H1 (cell line): Measurements from ENCODE around the gene MPRIP. TPM values are rescaled to one million over a fixed set of nuclear protein-coding genes. Genes with fewer than 3 reads are reported as not detected.

Experiments
- CTCF ChIA-PET: fragments of 300-600 bp; sonication (Branson Sonifier 250); formaldehyde crosslinking; loops from one replicate; lab custom pipeline; 2021; ENCODE audit not compliant: partially characterized antibody; lab: Charles Lee
- POLR2A ChIA-PET: fragments of 300-600 bp; sonication (Branson Sonifier 250); formaldehyde crosslinking; loops from one replicate; lab custom pipeline; 2021; ENCODE audit warnings: inconsistent platforms; ENCODE audit not compliant: partially characterized antibody; lab: Charles Lee
- DNase-seq, 2 experiments: peaks; one replicate each; pipeline versions ENCODE4 v3.0.0 to v3.0.0-alpha.2; 2010 to 2022; ENCODE audit warnings: low spot score in 2 of 2, low read depth in 1 of 2, mixed read lengths in 1 of 2
- FAIRE-seq: peaks from 2 replicates; lab custom pipeline; 2011; peaks lifted over from hg19 to GRCh38; lab: Jason Lieb, UNC
- H2AFZ ChIP-seq: 2 replicates; pipeline ENCODE4 v1.8.1; 2012; ENCODE audit warnings: low read length, inconsistent platforms
- H2AK5ac ChIP-seq: 2 replicates; pipeline ENCODE4 v1.6.1; 2013; ENCODE audit warnings: low read depth, low read length
- H2BK120ac ChIP-seq: replicated peaks from 2 replicates; pipeline ENCODE3; 2013; ENCODE audit warnings: low read depth, low read length, inconsistent platforms
- H2BK12ac ChIP-seq: 2 replicates; pipeline ENCODE4 v1.6.1; 2013; ENCODE audit warnings: low read depth, low read length
- H2BK15ac ChIP-seq: 2 replicates; pipeline ENCODE4 v1.6.1; 2013; ENCODE audit warnings: low read length
- H2BK20ac ChIP-seq: 2 replicates; pipeline ENCODE4 v1.6.1; 2013; ENCODE audit warnings: low read length
- H2BK5ac ChIP-seq: 2 replicates; pipeline ENCODE4 v1.6.1; 2013; ENCODE audit warnings: low read depth, low read length
- H3K14ac ChIP-seq: 2 replicates; pipeline ENCODE4 v1.6.1; 2013; ENCODE audit warnings: inconsistent platforms; ENCODE audit not compliant: insufficient read length
- H3K18ac ChIP-seq: 2 replicates; pipeline ENCODE4 v1.6.1; 2013; ENCODE audit warnings: low read length; ENCODE audit errors: extremely low read depth
- H3K23ac ChIP-seq: 2 replicates; pipeline ENCODE4 v1.6.1; 2013; ENCODE audit warnings: inconsistent platforms; ENCODE audit not compliant: insufficient read length
- H3K23me2 ChIP-seq: 2 replicates; pipeline ENCODE4 v1.6.1; 2013; ENCODE audit warnings: low read depth, low read length
- H3K27ac ChIP-seq: 2 replicates; pipeline ENCODE4 v1.6.1; 2011; ENCODE audit warnings: low read depth, low read length, inconsistent platforms
- H3K27me3 ChIP-seq, 4 experiments: replicated peaks in 1 of 4; 1 replicate in 1 of 4; 2 replicates in 3 of 4; pipeline versions ENCODE4 v1.6.1 to v1.8.1; 2011 to 2013; ENCODE audit warnings: low read length in 3 of 4, mild to moderate bottlenecking in 3 of 4, inconsistent platforms in 2 of 4, mixed read lengths in 2 of 4, moderate library complexity in 1 of 4; ENCODE audit not compliant: control insufficient read depth in 3 of 4, insufficient read depth in 3 of 4; ENCODE audit errors: extremely low read depth in 1 of 4
- H3K36me3 ChIP-seq, 4 experiments: 2 replicates each; pipeline versions ENCODE4 v1.6.1 to v1.8.1; 2011 to 2013; ENCODE audit warnings: mild to moderate bottlenecking in 4 of 4, low read length in 3 of 4, moderate library complexity in 2 of 4, control low read depth in 1 of 4, inconsistent platforms in 1 of 4; ENCODE audit not compliant: insufficient read depth in 4 of 4, control insufficient read depth in 2 of 4
- H3K4ac ChIP-seq: replicated peaks from 2 replicates; pipeline ENCODE3; 2013; ENCODE audit warnings: low read length, low read depth, mixed read lengths, inconsistent platforms; ENCODE audit not compliant: insufficient read length
- H3K4me1 ChIP-seq, 4 experiments: replicated peaks in 1 of 4; 1 replicate in 1 of 4; 2 replicates in 3 of 4; pipeline versions ENCODE4 v1.6.1 to v1.8.1; 2011 to 2013; ENCODE audit warnings: low read length in 3 of 4, inconsistent platforms in 2 of 4, mixed read lengths in 1 of 4; ENCODE audit not compliant: insufficient read depth in 4 of 4, control insufficient read depth in 3 of 4
- H3K4me2 ChIP-seq, 2 experiments: 2 replicates each; pipeline versions ENCODE4 v1.6.1 to v1.8.1; 2011 to 2013; ENCODE audit warnings: low read depth in 2 of 2, low read length in 2 of 2, control low read depth in 1 of 2, inconsistent platforms in 1 of 2, mild to moderate bottlenecking in 1 of 2; ENCODE audit not compliant: insufficient read depth in 1 of 2
- H3K4me3 ChIP-seq, 4 experiments: fragments of 200-600, 300-600 bp in 1 of 4; sonication (generic), shearing (Covaris generic), sonication (Bioruptor Twin) in 1 of 4; 2 replicates each; pipeline versions ENCODE4 v1.5.1 to v1.8.1; 2011 to 2016; ENCODE audit warnings: low read length in 4 of 4, low read depth in 3 of 4, control low read depth in 2 of 4, inconsistent platforms in 2 of 4, mild to moderate bottlenecking in 2 of 4, mixed read lengths in 1 of 4, moderate library complexity in 1 of 4; ENCODE audit not compliant: insufficient read depth in 2 of 4; ENCODE audit errors: extremely low read depth in 1 of 4
- H3K56ac ChIP-seq: replicated peaks from 2 replicates; pipeline ENCODE3; 2013; ENCODE audit warnings: low read depth, mild to moderate bottlenecking, mixed read lengths, low read length, inconsistent platforms; ENCODE audit not compliant: insufficient read length
- H3K79me1 ChIP-seq: 2 replicates; pipeline ENCODE4 v1.6.1; 2013; ENCODE audit warnings: low read depth, low read length, control low read depth
- H3K79me2 ChIP-seq, 2 experiments: 2 replicates each; pipeline versions ENCODE4 v1.6.1 to v1.8.1; 2012 to 2013; ENCODE audit warnings: low read length in 2 of 2, mild to moderate bottlenecking in 2 of 2, inconsistent platforms in 1 of 2; ENCODE audit not compliant: insufficient read depth in 2 of 2, control insufficient read depth in 1 of 2
- H3K9ac ChIP-seq, 4 experiments: replicated peaks in 1 of 4; 1 replicate in 1 of 4; 2 replicates in 3 of 4; pipeline versions ENCODE4 v1.6.1 to v1.8.1; 2011 to 2013; ENCODE audit warnings: low read depth in 3 of 4, low read length in 3 of 4, control low read depth in 2 of 4, mild to moderate bottlenecking in 2 of 4, moderate library complexity in 2 of 4, inconsistent platforms in 1 of 4; ENCODE audit errors: extremely low read depth in 1 of 4
- H3K9me3 ChIP-seq, 2 experiments: 2 replicates each; pipeline versions ENCODE4 v1.6.1 to v1.8.1; 2012 to 2013; ENCODE audit warnings: mild to moderate bottlenecking in 2 of 2, moderate library complexity in 2 of 2, control low read depth in 1 of 2, inconsistent platforms in 1 of 2, low read depth in 1 of 2, low read length in 1 of 2, mixed read lengths in 1 of 2; ENCODE audit not compliant: insufficient read depth in 2 of 2
- H4K20me1 ChIP-seq, 2 experiments: replicated peaks in 1 of 2; 2 replicates each; pipeline versions ENCODE3 to v1.8.1; 2011 to 2013; ENCODE audit warnings: inconsistent platforms in 2 of 2, low read length in 2 of 2, mild to moderate bottlenecking in 1 of 2; ENCODE audit not compliant: insufficient read depth in 2 of 2, control insufficient read depth in 1 of 2
- H4K5ac ChIP-seq: 2 replicates; pipeline ENCODE4 v1.6.1; 2013; ENCODE audit warnings: low read length, low read depth, mixed read lengths, inconsistent platforms; ENCODE audit not compliant: insufficient read length
- H4K8ac ChIP-seq: 2 replicates; pipeline ENCODE4 v1.8.0; 2013; ENCODE audit warnings: mild to moderate bottlenecking, moderate library complexity, low read length, inconsistent platforms; ENCODE audit not compliant: insufficient read depth; ENCODE audit errors: extremely low read depth
- H4K91ac ChIP-seq: replicated peaks from 2 replicates; pipeline ENCODE3; 2013; ENCODE audit warnings: low read length, mixed read lengths, inconsistent platforms; ENCODE audit not compliant: insufficient read length
- CBX5 ChIP-seq: fragments of 300-800, 300-1000 bp; sonication (generic); IDR thresholded peaks from 2 replicates; pipeline ENCODE4 v1.7.1; 2016; ENCODE audit warnings: antibody characterized with exemption, low read length, low read depth
- CBX8 ChIP-seq: fragments of 300-800, 300-1000 bp; sonication (generic); IDR thresholded peaks from 2 replicates; pipeline ENCODE4 v1.7.1; 2016; ENCODE audit warnings: low read depth, low read length, borderline replicate concordance
- CEBPB ChIP-seq: IDR thresholded peaks from 2 replicates; pipeline ENCODE4 v1.6.1; 2012; ENCODE audit warnings: low read depth, low read length
- KDM4A ChIP-seq: IDR thresholded peaks from one replicate; pipeline ENCODE4 v1.7.1; 2012; ENCODE audit warnings: low read depth, mild to moderate bottlenecking, moderate library complexity, low read length, inconsistent platforms; ENCODE audit not compliant: severe bottlenecking
- KDM5A ChIP-seq: fragments of 200-600 bp; IDR thresholded peaks from 2 replicates; pipeline ENCODE4 v1.7.1; 2012; ENCODE audit warnings: mild to moderate bottlenecking, low read length, inconsistent platforms, mixed read lengths
- PHF8 ChIP-seq: fragments of 200-600 bp; sonication (generic); conservative IDR thresholded peaks from 2 replicates; pipeline ENCODE4 v1.7.1; 2012; ENCODE audit warnings: low read depth, mild to moderate bottlenecking, inconsistent platforms, low read length, moderate library complexity
- RAD21 ChIP-seq, 2 experiments: IDR thresholded peaks in 1 of 2; conservative IDR thresholded peaks in 1 of 2; 2 replicates each; pipeline ENCODE4 v1.6.1; 2011; ENCODE audit warnings: low read depth in 2 of 2, low read length in 2 of 2, improper control_type of control experiment in 1 of 2, inconsistent platforms in 1 of 2, mild to moderate bottlenecking in 1 of 2, moderate library complexity in 1 of 2
- WGBS, 2 experiments: shearing (Covaris generic) in 1 of 2; methylation state at CpG; one replicate each; pipeline versions ENCODE4 v1.1.6 to v1.1.7; 2013 to 2015; ENCODE audit warnings: low lambda C conversion rate in 2 of 2, mixed read lengths in 2 of 2, inconsistent platforms in 1 of 2, low coverage in 1 of 2, missing lambda C conversion rate in 1 of 2; ENCODE audit not compliant: insufficient replicate concordance in 2 of 2, insufficient coverage in 1 of 2, insufficient read length in 1 of 2; ENCODE audit errors: extremely low coverage in 1 of 2, missing lambda C conversion rate in 1 of 2; 5-methylcytosine and 5-hydroxymethylcytosine counted together
- polyA plus RNA-seq, 7 experiments: library from polyadenylated mRNA; depleted of rRNA in 3 of 7; stranded (reverse) in 5 of 7; unstranded in 2 of 7; fragments of >200 nt in 5 of 7; fragments of 200-250 nt in 2 of 7; gene quantifications; 1 replicate in 5 of 7; 2 replicates in 1 of 7; 4 replicates in 1 of 7; pipeline versions ENCODE4 v1.2.1 to v1.2.3, GENCODE V29; 2011 to 2013; ENCODE audit warnings: missing spikeins in 2 of 7, mixed read lengths in 2 of 7
- total RNA-seq: library from RNA; stranded (reverse); fragmentation: NEBNext Ultra II Directional; extraction: Animal tissue kit (Norgen Biotek cat#: 25700); gene quantifications from 2 replicates; pipeline ENCODE4 v1.2.1, GENCODE V29; 2021
- TF ChIP-seq, protein P1 (sequence below): IDR thresholded peaks from 2 replicates; pipeline ENCODE4 v1.6.1; 2012; ENCODE audit warnings: inconsistent platforms

Gene MPRIP
- total and polyA plus RNA-seq, 2 of the 8 experiments (the other 6 are each of a cell fraction or from before 2014, with no cell fraction given): 48.6 to 146 TPM

DNA sequence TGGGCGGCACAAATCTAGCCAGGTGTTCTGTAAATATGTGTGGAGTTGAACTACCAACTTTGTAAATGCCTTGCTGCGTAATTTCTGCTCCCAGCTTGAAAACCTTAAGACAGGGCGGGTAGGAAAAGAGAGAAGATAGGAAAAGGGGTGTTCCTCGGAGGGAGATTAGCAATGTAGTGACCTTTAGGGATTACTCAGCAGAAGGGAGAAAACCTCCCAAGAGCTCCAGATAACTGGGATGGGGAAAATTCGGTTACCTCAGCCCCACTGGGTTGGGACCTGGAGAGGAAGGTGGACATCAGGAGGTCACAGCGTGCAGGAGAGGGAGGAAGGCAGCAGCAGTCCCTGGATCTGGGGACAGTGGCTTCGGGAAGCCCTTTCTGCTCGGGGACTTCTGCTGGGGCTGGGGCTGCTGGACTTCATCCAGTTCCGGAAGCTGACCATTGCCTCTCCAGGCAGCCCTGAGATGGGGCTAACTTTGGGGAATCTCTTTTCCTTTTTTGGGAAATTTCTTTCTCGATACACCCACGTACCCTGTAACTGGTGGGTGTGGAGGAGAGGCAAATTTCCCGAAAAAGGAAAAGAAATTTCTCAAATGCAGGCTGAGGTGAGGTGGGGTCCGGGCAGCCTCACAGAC, 39.2 kb downstream of the MPRIP start:
- no peak overlapping the region for H2BK5ac ChIP-seq

More for the DNA sequence above, 39.2 kb downstream of the MPRIP start:
- Histone ChIP-seq H2BK12ac (no peak overlapping the region), H3K23me2 (no peaks in the 10 kb centered on the region), H3K9ac (no peak overlapping the region), H3K79me1 (peaks cover 13% of the 10 kb centered on the region), H3K79me2 (peaks cover 0 to 4% of the 10 kb centered on the region in 2 experiments; a peak in 1 of 4 replicates), H3K4me3 (no peak overlapping the region), H4K5ac (no peak overlapping the region), H3K9me3 (no peaks in the 10 kb centered on the region), H3K27ac (no peak overlapping the region), H3K18ac (no peak overlapping the region; the same call in 1 of the 2 replicates), H4K91ac (no peak overlapping the region), H2BK120ac (no peak overlapping the region), H3K4me2 (no peak overlapping the region), H2BK20ac (no peak overlapping the region), H3K14ac (no peak overlapping the region), H3K27me3 (no peaks in the 10 kb centered on the region), H2AK5ac (no peak overlapping the region), H3K23ac (no peak overlapping the region), H4K20me1 (peaks cover 3 to 4% of the 10 kb centered on the region in 2 experiments), H3K56ac (no peak overlapping the region), H4K8ac (no peak overlapping the region), H2AFZ (no peak overlapping the region), H3K4me1 (no peaks in the 10 kb centered on the region), H3K36me3 (peaks cover 0 to 11% (median 2%) of the 10 kb centered on the region in 4 experiments; a peak in 2 of 8 replicates), H3K4ac (no peak overlapping the region), H2BK15ac (no peak overlapping the region)
- WGBS, 2 experiments: 88% methylated on average over 13 of the region's 13 CpGs; no CpG with 5 or more reads in 1 of the 2 experiments
- FAIRE-seq (no peak), DNase-seq (no peak)
- ChIA-PET POLR2A (no interaction called here), CTCF (no interaction called here)
- no peak for TF ChIP-seq CEBPB
- no peak for TF ChIP-seq RAD21 (IDR thresholded peaks at IDR 0.05 in 1 of 2, conservative IDR thresholded peaks at IDR 0.05 in 1 of 2; ENCODE audit: low read depth in 2 of 2, low read length in 2 of 2)
- TF ChIP-seq CBX5: no peak
- no peak for TF ChIP-seq PHF8
- TF ChIP-seq KDM4A: no peak
- TF ChIP-seq, protein P1, sequence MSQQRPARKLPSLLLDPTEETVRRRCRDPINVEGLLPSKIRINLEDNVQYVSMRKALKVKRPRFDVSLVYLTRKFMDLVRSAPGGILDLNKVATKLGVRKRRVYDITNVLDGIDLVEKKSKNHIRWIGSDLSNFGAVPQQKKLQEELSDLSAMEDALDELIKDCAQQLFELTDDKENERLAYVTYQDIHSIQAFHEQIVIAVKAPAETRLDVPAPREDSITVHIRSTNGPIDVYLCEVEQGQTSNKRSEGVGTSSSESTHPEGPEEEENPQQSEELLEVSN: no peak
- TF ChIP-seq CBX8: no peak
- TF ChIP-seq KDM5A: no peak
